ENCODE results near the gene ZNF74.
A peak's percentile ranks its signal among the peaks of the same experiment; 100 is the strongest.

Gene ZNF74

DNA sequence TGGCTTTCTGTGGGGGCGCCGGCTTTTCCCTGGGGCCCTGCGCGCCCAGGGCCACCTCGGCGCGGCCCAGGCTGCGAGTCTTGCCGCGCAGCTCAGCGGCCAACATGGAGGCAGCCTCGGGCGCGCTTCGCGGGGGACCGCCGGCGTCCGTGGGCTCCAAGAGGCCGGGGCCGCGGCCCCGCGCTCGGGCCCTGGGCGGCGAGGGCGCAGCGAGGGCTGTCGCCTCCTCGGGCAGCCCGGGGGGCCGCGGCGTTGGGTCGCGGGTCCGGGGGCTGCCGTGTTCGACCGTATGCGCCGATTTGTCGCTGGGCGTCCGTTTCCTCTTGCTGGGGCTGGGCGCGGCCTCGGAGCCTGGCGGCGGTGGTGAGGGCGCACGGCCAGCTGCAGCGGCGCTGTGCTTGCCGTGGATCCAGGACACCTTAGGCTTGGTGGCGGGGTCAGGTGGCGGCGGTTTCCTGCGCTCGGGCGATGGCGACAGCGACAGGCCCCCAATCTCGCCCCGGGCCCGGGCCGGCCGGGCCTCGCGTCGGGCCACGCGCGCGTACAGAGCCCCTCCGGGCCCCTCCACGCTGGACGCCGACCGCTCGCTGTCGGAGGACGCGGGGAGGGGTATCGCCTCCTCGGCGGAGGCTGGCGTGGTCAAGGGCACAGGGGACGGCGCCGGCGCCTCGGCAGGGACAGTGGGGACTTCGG, 31.8 kb downstream of the ZNF74 start:
- Histone ChIP-seq H3K27ac (ENCODE audit: low read depth, low read length) (no peak overlapping the region), H3K36me3 (ENCODE audit: control insufficient read depth in 5 of 5, insufficient read depth in 5 of 5, low read length in 5 of 5) (peaks cover 0 to 30% (median 24%) of the 10 kb centered on the region in 5 donors), H3K27me3 (ENCODE audit: control insufficient read depth in 5 of 5, insufficient read depth in 4 of 5, low read length in 5 of 5) (peaks cover 0 to 3% (median 0%) of the 10 kb centered on the region in 5 donors), H3K4me1 (ENCODE audit: control insufficient read depth in 5 of 5, insufficient read depth in 5 of 5, low read length in 5 of 5) (peaks cover 0 to 32% (median 24%) of the 10 kb centered on the region in 5 donors), H3K4me3 (ENCODE audit: low read depth in 1 of 5, low read length in 5 of 5) (peak overlapping the region in 1 of 5 donors; percentile 8), H3K9ac (ENCODE audit: low read length in 5 of 5) (no peak overlapping the region), H3K9me3 (ENCODE audit: control insufficient read depth in 5 of 5, low read length in 5 of 5) (no peaks in the 10 kb centered on the region)

- Histone ChIP-seq H3K27me3 (ENCODE audit: control insufficient read depth in 5 of 5, insufficient read depth in 4 of 5, low read length in 5 of 5) (peaks cover 0 to 3% (median 0%) of the 10 kb centered on the region in 5 donors), H3K9me3 (ENCODE audit: control insufficient read depth in 5 of 5, low read length in 5 of 5) (no peaks in the 10 kb centered on the region), H3K9ac (ENCODE audit: low read length in 5 of 5) (no peak overlapping the region), H3K4me3 (ENCODE audit: low read depth in 1 of 5, low read length in 5 of 5) (no peak overlapping the region), H3K4me1 (ENCODE audit: control insufficient read depth in 5 of 5, insufficient read depth in 5 of 5, low read length in 5 of 5) (peaks cover 0 to 37% (median 28%) of the 10 kb centered on the region in 5 donors), H3K27ac (ENCODE audit: low read depth, low read length) (no peak overlapping the region), H3K36me3 (ENCODE audit: control insufficient read depth in 5 of 5, insufficient read depth in 5 of 5, low read length in 5 of 5) (peaks cover 0 to 30% (median 24%) of the 10 kb centered on the region in 5 donors)
These were observed 32.3 kb downstream of the ZNF74 start for GRCh38 chr22:20426259-20426615.

DNA sequence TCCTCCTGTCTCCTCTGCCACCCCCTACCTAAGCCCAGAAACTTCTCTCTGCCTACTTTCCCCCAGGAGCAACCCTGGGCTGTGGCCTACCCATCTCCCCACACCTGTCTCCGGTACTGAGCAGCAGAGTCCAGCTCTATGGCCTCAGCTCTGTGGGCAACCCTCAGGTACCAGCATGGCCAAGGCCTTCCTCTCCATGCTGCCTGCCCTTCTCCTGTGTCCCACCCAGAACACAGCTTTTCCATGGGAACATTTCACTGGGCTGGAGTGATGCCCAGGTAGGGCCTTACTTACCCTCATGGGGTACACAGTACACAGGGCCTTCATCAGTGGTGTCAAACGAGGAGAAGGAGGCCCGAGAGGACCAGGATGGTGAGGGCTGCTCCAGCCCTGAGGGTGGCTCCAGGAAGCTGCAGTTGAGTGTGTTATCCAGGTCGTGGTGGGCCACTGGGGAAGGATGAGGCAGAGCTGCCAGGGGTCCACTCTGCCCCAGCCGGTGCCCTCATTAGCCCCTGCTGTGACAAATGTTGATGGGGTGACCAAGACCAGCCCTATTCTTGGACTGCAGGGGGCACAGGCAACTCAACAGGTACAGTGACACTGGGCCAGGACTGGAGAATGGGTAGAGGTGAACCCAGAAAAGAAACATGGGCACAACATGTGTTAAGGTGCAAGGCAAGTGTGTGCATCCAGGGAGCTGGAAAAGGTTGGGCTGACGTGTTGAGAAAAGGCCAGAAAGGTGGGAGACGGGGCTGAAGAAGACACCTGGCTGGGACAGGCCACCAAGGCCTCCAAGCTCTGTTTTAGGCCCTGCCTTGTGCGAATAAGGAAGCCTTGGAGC, 33.4 kb downstream of the ZNF74 start:
- Histone ChIP-seq H3K27me3 (ENCODE audit: control insufficient read depth in 5 of 5, insufficient read depth in 4 of 5, low read length in 5 of 5) (peaks cover 0 to 8% (median 0%) of the 10 kb centered on the region in 5 donors), H3K27ac (ENCODE audit: low read depth, low read length) (no peak overlapping the region), H3K4me3 (ENCODE audit: low read depth in 1 of 5, low read length in 5 of 5) (no peak overlapping the region), H3K9me3 (ENCODE audit: control insufficient read depth in 5 of 5, low read length in 5 of 5) (no peaks in the 10 kb centered on the region), H3K36me3 (ENCODE audit: control insufficient read depth in 5 of 5, insufficient read depth in 5 of 5, low read length in 5 of 5) (peaks cover 0 to 30% (median 24%) of the 10 kb centered on the region in 5 donors), H3K4me1 (ENCODE audit: control insufficient read depth in 5 of 5, insufficient read depth in 5 of 5, low read length in 5 of 5) (peaks cover 0 to 39% (median 26%) of the 10 kb centered on the region in 5 donors), H3K9ac (ENCODE audit: low read length in 5 of 5) (no peak overlapping the region)

DNA sequence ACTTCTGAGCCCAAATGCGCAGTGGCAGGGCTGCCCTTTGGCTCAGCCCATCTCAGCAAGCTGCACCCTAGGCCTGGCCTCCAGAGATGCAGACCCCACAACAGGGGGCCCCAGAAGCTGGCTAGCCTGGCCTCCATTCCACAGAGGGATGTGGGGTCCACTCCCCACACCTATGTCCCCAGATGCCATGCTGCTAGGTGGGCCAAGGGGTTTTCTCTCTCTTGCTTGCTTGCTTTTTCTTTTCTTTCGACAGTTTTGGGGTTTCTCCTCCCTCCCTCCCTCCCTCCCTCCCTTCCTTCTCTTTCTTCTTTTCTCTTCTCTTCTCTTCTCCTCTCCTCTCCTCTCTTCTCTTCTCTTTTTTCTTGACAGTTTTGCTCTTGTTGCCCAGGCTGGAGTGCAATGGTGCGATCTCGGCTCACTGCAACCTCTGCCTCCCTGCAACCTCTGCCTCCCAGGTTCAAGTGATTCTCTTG, 34.0 kb downstream of the ZNF74 start:
- no peak overlapping the region for H3K4me3 ChIP-seq (ENCODE audit: low read depth in 1 of 5, low read length in 5 of 5)
- peaks cover 0 to 34% (median 20%) of the 10 kb centered on the region in 5 donors for H3K4me1 ChIP-seq (ENCODE audit: control insufficient read depth in 5 of 5, insufficient read depth in 5 of 5, low read length in 5 of 5)
- H3K27me3 ChIP-seq (ENCODE audit: control insufficient read depth in 5 of 5, insufficient read depth in 4 of 5, low read length in 5 of 5) = peaks cover 0 to 8% (median 0%) of the 10 kb centered on the region in 5 donors
- H3K9me3 ChIP-seq (ENCODE audit: control insufficient read depth in 5 of 5, low read length in 5 of 5) = no peaks in the 10 kb centered on the region
- H3K27ac ChIP-seq (ENCODE audit: low read depth, low read length) = no peak overlapping the region
- no peak overlapping the region for H3K9ac ChIP-seq (ENCODE audit: low read length in 5 of 5)
- peaks cover 0 to 30% (median 24%) of the 10 kb centered on the region in 5 donors for H3K36me3 ChIP-seq (ENCODE audit: control insufficient read depth in 5 of 5, insufficient read depth in 5 of 5, low read length in 5 of 5)

- Histone ChIP-seq H3K27me3 (ENCODE audit: control insufficient read depth in 5 of 5, insufficient read depth in 4 of 5, low read length in 5 of 5) (peaks cover 0 to 8% (median 0%) of the 10 kb centered on the region in 5 donors), H3K9me3 (ENCODE audit: control insufficient read depth in 5 of 5, low read length in 5 of 5) (no peaks in the 10 kb centered on the region), H3K4me3 (ENCODE audit: low read depth in 1 of 5, low read length in 5 of 5) (peak overlapping the region in 2 of 5 donors; percentile 11 to 14), H3K27ac (ENCODE audit: low read depth, low read length) (no peak overlapping the region), H3K36me3 (ENCODE audit: control insufficient read depth in 5 of 5, insufficient read depth in 5 of 5, low read length in 5 of 5) (peaks cover 0 to 30% (median 24%) of the 10 kb centered on the region in 5 donors), H3K4me1 (ENCODE audit: control insufficient read depth in 5 of 5, insufficient read depth in 5 of 5, low read length in 5 of 5) (peaks cover 0 to 27% (median 13%) of the 10 kb centered on the region in 5 donors), H3K9ac (ENCODE audit: low read length in 5 of 5) (no peak overlapping the region)
These were observed 34.7 kb downstream of the ZNF74 start for GRCh38 chr22:20428496-20429253.

DNA sequence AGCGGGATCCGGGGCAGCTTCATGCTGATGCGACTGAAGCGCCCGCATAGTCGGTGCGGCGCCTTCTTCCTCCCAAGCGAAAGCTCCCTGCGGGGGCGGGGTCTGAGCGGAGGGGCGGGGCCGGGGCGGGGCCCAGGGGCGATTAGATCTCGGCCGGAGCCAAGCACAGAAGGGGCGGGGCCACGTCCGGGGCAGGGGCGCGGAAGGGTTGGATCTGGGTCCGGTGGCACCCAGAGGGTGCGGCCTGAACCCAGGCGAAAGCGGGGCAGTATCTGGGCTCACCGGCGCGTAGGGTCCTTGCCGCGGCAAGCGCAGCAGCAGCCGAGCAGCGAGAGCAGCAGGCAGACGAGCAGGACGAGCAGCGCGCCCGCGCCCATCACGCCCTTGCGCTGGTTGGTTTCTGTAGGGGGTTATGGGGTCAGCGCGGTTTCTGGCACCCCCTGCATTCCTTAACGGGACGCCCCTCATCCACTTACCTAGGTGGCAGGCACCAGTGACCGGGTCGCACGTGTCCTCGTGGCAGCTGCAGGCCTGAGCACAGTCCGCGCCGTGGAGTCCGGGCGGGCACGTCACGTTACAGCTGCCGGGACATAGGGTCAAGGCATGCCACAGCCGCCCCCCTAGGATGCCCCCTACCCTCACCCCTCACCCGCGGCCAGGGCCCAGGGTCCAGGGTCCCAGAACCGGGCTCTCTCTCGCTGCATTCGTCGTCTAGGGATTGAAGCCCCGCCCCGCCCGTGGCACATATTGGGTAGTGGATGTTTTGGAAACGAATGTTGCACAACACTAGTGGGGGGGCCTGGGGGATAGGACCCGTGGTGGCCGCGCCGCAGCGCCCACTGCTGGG, 35.5 kb downstream of the ZNF74 start:
- Histone ChIP-seq H3K4me3 (ENCODE audit: low read depth in 1 of 5, low read length in 5 of 5) (peak overlapping the region in 4 of 5 donors; percentile 11 to 57 (median 43)), H3K9ac (ENCODE audit: low read length in 5 of 5) (no peak overlapping the region), H3K9me3 (ENCODE audit: control insufficient read depth in 5 of 5, low read length in 5 of 5) (no peaks in the 10 kb centered on the region), H3K4me1 (ENCODE audit: control insufficient read depth in 5 of 5, insufficient read depth in 5 of 5, low read length in 5 of 5) (peaks cover 0 to 26% (median 12%) of the 10 kb centered on the region in 5 donors), H3K27me3 (ENCODE audit: control insufficient read depth in 5 of 5, insufficient read depth in 4 of 5, low read length in 5 of 5) (peaks cover 0 to 8% (median 0%) of the 10 kb centered on the region in 5 donors), H3K27ac (ENCODE audit: low read depth, low read length) (no peak overlapping the region), H3K36me3 (ENCODE audit: control insufficient read depth in 5 of 5, insufficient read depth in 5 of 5, low read length in 5 of 5) (peaks cover 0 to 30% (median 24%) of the 10 kb centered on the region in 5 donors)

- H3K4me1 ChIP-seq (ENCODE audit: control insufficient read depth in 5 of 5, insufficient read depth in 5 of 5, low read length in 5 of 5) = peaks cover 0 to 26% (median 9%) of the 10 kb centered on the region in 5 donors
- H3K27ac ChIP-seq (ENCODE audit: low read depth, low read length) = no peak overlapping the region
- peak overlapping the region in 2 of 5 donors; percentile 34 to 59 for H3K4me3 ChIP-seq (ENCODE audit: low read depth in 1 of 5, low read length in 5 of 5)
- H3K36me3 ChIP-seq (ENCODE audit: control insufficient read depth in 5 of 5, insufficient read depth in 5 of 5, low read length in 5 of 5) = peaks cover 0 to 30% (median 24%) of the 10 kb centered on the region in 5 donors
- H3K9ac ChIP-seq (ENCODE audit: low read length in 5 of 5) = no peak overlapping the region
- peaks cover 0 to 9% (median 0%) of the 10 kb centered on the region in 5 donors for H3K27me3 ChIP-seq (ENCODE audit: control insufficient read depth in 5 of 5, insufficient read depth in 4 of 5, low read length in 5 of 5)
- H3K9me3 ChIP-seq (ENCODE audit: control insufficient read depth in 5 of 5, low read length in 5 of 5) = no peaks in the 10 kb centered on the region
These were observed 36.3 kb downstream of the ZNF74 start for GRCh38 chr22:20430101-20430719.

DNA sequence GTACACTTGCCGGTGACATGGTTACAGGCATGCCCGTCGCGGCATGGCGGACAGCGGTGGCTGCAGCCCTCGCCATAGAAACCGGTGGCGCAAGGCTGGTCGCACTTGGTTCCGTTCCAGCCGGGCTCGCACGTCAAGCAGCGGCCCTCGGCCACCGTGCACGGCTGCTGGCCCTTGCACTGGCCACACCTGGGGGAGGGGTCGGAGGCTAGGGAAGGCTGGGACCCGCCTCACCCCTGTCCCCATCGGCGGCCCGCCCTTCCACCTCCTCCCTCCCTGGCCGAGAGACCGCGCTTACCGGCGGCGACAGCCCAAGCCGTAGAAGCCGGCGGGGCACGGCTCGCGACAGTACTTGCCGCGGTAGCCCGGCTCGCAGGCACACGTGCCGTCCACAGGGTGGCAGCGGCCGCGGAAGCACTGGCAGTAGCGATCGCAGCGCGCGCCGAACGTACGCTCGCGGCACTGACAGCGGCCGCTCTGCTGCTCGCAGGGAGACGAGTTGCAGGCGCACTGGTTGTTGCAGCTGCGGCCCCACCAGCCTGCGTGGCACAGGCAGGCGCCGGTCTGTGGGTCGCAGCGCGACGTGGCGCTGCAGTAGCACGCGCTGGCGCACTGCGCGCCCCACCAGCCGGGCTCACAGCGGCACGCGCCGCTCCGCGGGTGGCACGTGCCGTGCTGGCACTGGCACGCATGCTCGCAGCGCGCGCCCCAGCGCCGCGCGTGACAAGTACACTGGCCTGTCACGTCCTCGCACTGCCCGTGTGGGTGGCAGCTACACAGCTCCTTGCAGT, 37.0 kb downstream of the ZNF74 start:
- H3K9ac ChIP-seq (ENCODE audit: low read length in 5 of 5) = no peak overlapping the region
- H3K27me3 ChIP-seq (ENCODE audit: control insufficient read depth in 5 of 5, insufficient read depth in 4 of 5, low read length in 5 of 5) = peaks cover 0 to 16% (median 2%) of the 10 kb centered on the region in 5 donors
- H3K4me3 ChIP-seq (ENCODE audit: low read depth in 1 of 5, low read length in 5 of 5) = peak overlapping the region in 4 of 5 donors; percentile 11 to 59 (median 30)
- no peak overlapping the region for H3K27ac ChIP-seq (ENCODE audit: low read depth, low read length)
- no peaks in the 10 kb centered on the region for H3K9me3 ChIP-seq (ENCODE audit: control insufficient read depth in 5 of 5, low read length in 5 of 5)
- peaks cover 0 to 33% (median 16%) of the 10 kb centered on the region in 5 donors for H3K4me1 ChIP-seq (ENCODE audit: control insufficient read depth in 5 of 5, insufficient read depth in 5 of 5, low read length in 5 of 5)
- H3K36me3 ChIP-seq (ENCODE audit: control insufficient read depth in 5 of 5, insufficient read depth in 5 of 5, low read length in 5 of 5) = peaks cover 0 to 30% (median 24%) of the 10 kb centered on the region in 5 donors

Data from subcutaneous abdominal adipose tissue (tissue), 5 donors.